H1 (cell line): ENCODE data around the gene COX10. TPM values are rescaled to one million over a fixed set of nuclear protein-coding genes. Genes with fewer than 3 reads are reported as not detected.
A peak's percentile ranks its signal among the peaks of the same experiment; 100 is the strongest.

Source experiments
- CTCF ChIA-PET: fragments of 300-600 bp; sonication (Branson Sonifier 250); formaldehyde crosslinking; loops from one replicate; lab custom pipeline; 2021; ENCODE audit not compliant: partially characterized antibody; lab: Charles Lee
- POLR2A ChIA-PET: fragments of 300-600 bp; sonication (Branson Sonifier 250); formaldehyde crosslinking; loops from one replicate; lab custom pipeline; 2021; ENCODE audit warnings: inconsistent platforms; ENCODE audit not compliant: partially characterized antibody; lab: Charles Lee
- DNase-seq, 2 experiments: peaks; one replicate each; pipeline versions ENCODE4 v3.0.0 to v3.0.0-alpha.2; 2010 to 2022; ENCODE audit warnings: low spot score in 2 of 2, low read depth in 1 of 2, mixed read lengths in 1 of 2
- FAIRE-seq: peaks from 2 replicates; lab custom pipeline; 2011; peaks lifted over from hg19 to GRCh38; lab: Jason Lieb, UNC
- H2AFZ ChIP-seq: 2 replicates; pipeline ENCODE4 v1.8.1; 2012; ENCODE audit warnings: low read length, inconsistent platforms
- H2AK5ac ChIP-seq: 2 replicates; pipeline ENCODE4 v1.6.1; 2013; ENCODE audit warnings: low read depth, low read length
- H2BK120ac ChIP-seq: replicated peaks from 2 replicates; pipeline ENCODE3; 2013; ENCODE audit warnings: low read depth, low read length, inconsistent platforms
- H2BK12ac ChIP-seq: 2 replicates; pipeline ENCODE4 v1.6.1; 2013; ENCODE audit warnings: low read depth, low read length
- H2BK15ac ChIP-seq: 2 replicates; pipeline ENCODE4 v1.6.1; 2013; ENCODE audit warnings: low read length
- H2BK20ac ChIP-seq: 2 replicates; pipeline ENCODE4 v1.6.1; 2013; ENCODE audit warnings: low read length
- H2BK5ac ChIP-seq: 2 replicates; pipeline ENCODE4 v1.6.1; 2013; ENCODE audit warnings: low read depth, low read length
- H3K14ac ChIP-seq: 2 replicates; pipeline ENCODE4 v1.6.1; 2013; ENCODE audit warnings: inconsistent platforms; ENCODE audit not compliant: insufficient read length
- H3K18ac ChIP-seq: 2 replicates; pipeline ENCODE4 v1.6.1; 2013; ENCODE audit warnings: low read length; ENCODE audit errors: extremely low read depth
- H3K23ac ChIP-seq: 2 replicates; pipeline ENCODE4 v1.6.1; 2013; ENCODE audit warnings: inconsistent platforms; ENCODE audit not compliant: insufficient read length
- H3K23me2 ChIP-seq: 2 replicates; pipeline ENCODE4 v1.6.1; 2013; ENCODE audit warnings: low read depth, low read length
- H3K27ac ChIP-seq: 2 replicates; pipeline ENCODE4 v1.6.1; 2011; ENCODE audit warnings: low read depth, low read length, inconsistent platforms
- H3K27me3 ChIP-seq, 4 experiments: replicated peaks in 1 of 4; 1 replicate in 1 of 4; 2 replicates in 3 of 4; pipeline versions ENCODE4 v1.6.1 to v1.8.1; 2011 to 2013; ENCODE audit warnings: low read length in 3 of 4, mild to moderate bottlenecking in 3 of 4, inconsistent platforms in 2 of 4, mixed read lengths in 2 of 4, moderate library complexity in 1 of 4; ENCODE audit not compliant: control insufficient read depth in 3 of 4, insufficient read depth in 3 of 4; ENCODE audit errors: extremely low read depth in 1 of 4
- H3K36me3 ChIP-seq, 4 experiments: 2 replicates each; pipeline versions ENCODE4 v1.6.1 to v1.8.1; 2011 to 2013; ENCODE audit warnings: mild to moderate bottlenecking in 4 of 4, low read length in 3 of 4, moderate library complexity in 2 of 4, control low read depth in 1 of 4, inconsistent platforms in 1 of 4; ENCODE audit not compliant: insufficient read depth in 4 of 4, control insufficient read depth in 2 of 4
- H3K4ac ChIP-seq: replicated peaks from 2 replicates; pipeline ENCODE3; 2013; ENCODE audit warnings: low read length, low read depth, mixed read lengths, inconsistent platforms; ENCODE audit not compliant: insufficient read length
- H3K4me1 ChIP-seq, 4 experiments: replicated peaks in 1 of 4; 1 replicate in 1 of 4; 2 replicates in 3 of 4; pipeline versions ENCODE4 v1.6.1 to v1.8.1; 2011 to 2013; ENCODE audit warnings: low read length in 3 of 4, inconsistent platforms in 2 of 4, mixed read lengths in 1 of 4; ENCODE audit not compliant: insufficient read depth in 4 of 4, control insufficient read depth in 3 of 4
- H3K4me2 ChIP-seq, 2 experiments: 2 replicates each; pipeline versions ENCODE4 v1.6.1 to v1.8.1; 2011 to 2013; ENCODE audit warnings: low read depth in 2 of 2, low read length in 2 of 2, control low read depth in 1 of 2, inconsistent platforms in 1 of 2, mild to moderate bottlenecking in 1 of 2; ENCODE audit not compliant: insufficient read depth in 1 of 2
- H3K4me3 ChIP-seq, 4 experiments: fragments of 200-600, 300-600 bp in 1 of 4; sonication (generic), shearing (Covaris generic), sonication (Bioruptor Twin) in 1 of 4; 2 replicates each; pipeline versions ENCODE4 v1.5.1 to v1.8.1; 2011 to 2016; ENCODE audit warnings: low read length in 4 of 4, low read depth in 3 of 4, control low read depth in 2 of 4, inconsistent platforms in 2 of 4, mild to moderate bottlenecking in 2 of 4, mixed read lengths in 1 of 4, moderate library complexity in 1 of 4; ENCODE audit not compliant: insufficient read depth in 2 of 4; ENCODE audit errors: extremely low read depth in 1 of 4
- H3K56ac ChIP-seq: replicated peaks from 2 replicates; pipeline ENCODE3; 2013; ENCODE audit warnings: low read depth, mild to moderate bottlenecking, mixed read lengths, low read length, inconsistent platforms; ENCODE audit not compliant: insufficient read length
- H3K79me1 ChIP-seq: 2 replicates; pipeline ENCODE4 v1.6.1; 2013; ENCODE audit warnings: low read depth, low read length, control low read depth
- H3K79me2 ChIP-seq, 2 experiments: 2 replicates each; pipeline versions ENCODE4 v1.6.1 to v1.8.1; 2012 to 2013; ENCODE audit warnings: low read length in 2 of 2, mild to moderate bottlenecking in 2 of 2, inconsistent platforms in 1 of 2; ENCODE audit not compliant: insufficient read depth in 2 of 2, control insufficient read depth in 1 of 2
- H3K9ac ChIP-seq, 4 experiments: replicated peaks in 1 of 4; 1 replicate in 1 of 4; 2 replicates in 3 of 4; pipeline versions ENCODE4 v1.6.1 to v1.8.1; 2011 to 2013; ENCODE audit warnings: low read depth in 3 of 4, low read length in 3 of 4, control low read depth in 2 of 4, mild to moderate bottlenecking in 2 of 4, moderate library complexity in 2 of 4, inconsistent platforms in 1 of 4; ENCODE audit errors: extremely low read depth in 1 of 4
- H3K9me3 ChIP-seq, 2 experiments: 2 replicates each; pipeline versions ENCODE4 v1.6.1 to v1.8.1; 2012 to 2013; ENCODE audit warnings: mild to moderate bottlenecking in 2 of 2, moderate library complexity in 2 of 2, control low read depth in 1 of 2, inconsistent platforms in 1 of 2, low read depth in 1 of 2, low read length in 1 of 2, mixed read lengths in 1 of 2; ENCODE audit not compliant: insufficient read depth in 2 of 2
- H4K20me1 ChIP-seq, 2 experiments: replicated peaks in 1 of 2; 2 replicates each; pipeline versions ENCODE3 to v1.8.1; 2011 to 2013; ENCODE audit warnings: inconsistent platforms in 2 of 2, low read length in 2 of 2, mild to moderate bottlenecking in 1 of 2; ENCODE audit not compliant: insufficient read depth in 2 of 2, control insufficient read depth in 1 of 2
- H4K5ac ChIP-seq: 2 replicates; pipeline ENCODE4 v1.6.1; 2013; ENCODE audit warnings: low read length, low read depth, mixed read lengths, inconsistent platforms; ENCODE audit not compliant: insufficient read length
- H4K8ac ChIP-seq: 2 replicates; pipeline ENCODE4 v1.8.0; 2013; ENCODE audit warnings: mild to moderate bottlenecking, moderate library complexity, low read length, inconsistent platforms; ENCODE audit not compliant: insufficient read depth; ENCODE audit errors: extremely low read depth
- H4K91ac ChIP-seq: replicated peaks from 2 replicates; pipeline ENCODE3; 2013; ENCODE audit warnings: low read length, mixed read lengths, inconsistent platforms; ENCODE audit not compliant: insufficient read length
- ATF3 ChIP-seq: IDR thresholded peaks from 2 replicates; pipeline ENCODE4 v1.6.1; 2011; ENCODE audit warnings: low read depth, mild to moderate bottlenecking, low read length; ENCODE audit not compliant: insufficient read depth
- BRCA1 ChIP-seq: IDR thresholded peaks from 2 replicates; pipeline ENCODE4 v1.6.1; 2012; ENCODE audit warnings: low read depth, low read length, improper control_type of control experiment
- CBX5 ChIP-seq: fragments of 300-800, 300-1000 bp; sonication (generic); IDR thresholded peaks from 2 replicates; pipeline ENCODE4 v1.7.1; 2016; ENCODE audit warnings: antibody characterized with exemption, low read length, low read depth
- CHD2 ChIP-seq: IDR thresholded peaks from 2 replicates; pipeline ENCODE4 v1.6.1; 2012; ENCODE audit warnings: low read length, improper control_type of control experiment
- EGR1 ChIP-seq: IDR thresholded peaks from 2 replicates; pipeline ENCODE4 v1.6.1; 2011; ENCODE audit warnings: low read depth, low read length, borderline replicate concordance
- EP300 ChIP-seq, 2 experiments: IDR thresholded peaks; 1 replicate in 1 of 2; 2 replicates in 1 of 2; pipeline ENCODE4 v1.6.1; 2011 to 2012; ENCODE audit warnings: low read depth in 2 of 2, low read length in 2 of 2, mild to moderate bottlenecking in 2 of 2, borderline replicate concordance in 1 of 2, inconsistent platforms in 1 of 2, moderate library complexity in 1 of 2
- GABPA ChIP-seq: IDR thresholded peaks from 2 replicates; pipeline ENCODE4 v1.6.1; 2011; ENCODE audit warnings: mild to moderate bottlenecking, low read length, moderate library complexity, borderline replicate concordance; ENCODE audit not compliant: insufficient read depth
- KDM1A ChIP-seq: fragments of 200-600, 300-600 bp; sonication (generic); IDR thresholded peaks from 2 replicates; pipeline ENCODE4 v1.7.1; 2016; ENCODE audit warnings: mild to moderate bottlenecking, low read length, borderline replicate concordance
- NRF1 ChIP-seq: IDR thresholded peaks from 2 replicates; pipeline ENCODE4 v1.6.1; 2011; ENCODE audit warnings: mild to moderate bottlenecking, low read depth, low read length, improper control_type of control experiment
- RFX5 ChIP-seq: IDR thresholded peaks from 2 replicates; pipeline ENCODE4 v1.6.1; 2011; ENCODE audit warnings: low read depth, low read length, improper control_type of control experiment, borderline replicate concordance
- SAP30 ChIP-seq: fragments of 300-600 bp; sonication (generic); IDR thresholded peaks from 2 replicates; pipeline ENCODE4 v1.7.1; 2012; ENCODE audit warnings: low read length, moderate library complexity, mild to moderate bottlenecking, inconsistent platforms; ENCODE audit not compliant: insufficient read depth, insufficient replicate concordance
- SP2 ChIP-seq: IDR thresholded peaks from 2 replicates; pipeline ENCODE4 v1.6.1; 2012; ENCODE audit warnings: mild to moderate bottlenecking, low read length, inconsistent platforms
- SRF ChIP-seq: IDR thresholded peaks from 2 replicates; pipeline ENCODE4 v1.6.1; 2011; ENCODE audit warnings: mild to moderate bottlenecking, low read depth, low read length, moderate library complexity
- YY1 ChIP-seq: IDR thresholded peaks from 2 replicates; pipeline ENCODE4 v1.6.1; 2011; ENCODE audit warnings: low read depth, mild to moderate bottlenecking, low read length
- WGBS, 2 experiments: shearing (Covaris generic) in 1 of 2; methylation state at CpG; one replicate each; pipeline versions ENCODE4 v1.1.6 to v1.1.7; 2013 to 2015; ENCODE audit warnings: low lambda C conversion rate in 2 of 2, mixed read lengths in 2 of 2, inconsistent platforms in 1 of 2, low coverage in 1 of 2, missing lambda C conversion rate in 1 of 2; ENCODE audit not compliant: insufficient replicate concordance in 2 of 2, insufficient coverage in 1 of 2, insufficient read length in 1 of 2; ENCODE audit errors: extremely low coverage in 1 of 2, missing lambda C conversion rate in 1 of 2; 5-methylcytosine and 5-hydroxymethylcytosine counted together
- polyA plus RNA-seq, 7 experiments: library from polyadenylated mRNA; depleted of rRNA in 3 of 7; stranded (reverse) in 5 of 7; unstranded in 2 of 7; fragments of >200 nt in 5 of 7; fragments of 200-250 nt in 2 of 7; gene quantifications; 1 replicate in 5 of 7; 2 replicates in 1 of 7; 4 replicates in 1 of 7; pipeline versions ENCODE4 v1.2.1 to v1.2.3, GENCODE V29; 2011 to 2013; ENCODE audit warnings: missing spikeins in 2 of 7, mixed read lengths in 2 of 7
- total RNA-seq: library from RNA; stranded (reverse); fragmentation: NEBNext Ultra II Directional; extraction: Animal tissue kit (Norgen Biotek cat#: 25700); gene quantifications from 2 replicates; pipeline ENCODE4 v1.2.1, GENCODE V29; 2021

COX10 gene
- total and polyA plus RNA-seq, 2 of the 8 experiments (the other 6 are each of a cell fraction or from before 2014, with no cell fraction given), result 18.0 to 23.0 TPM

DNA sequence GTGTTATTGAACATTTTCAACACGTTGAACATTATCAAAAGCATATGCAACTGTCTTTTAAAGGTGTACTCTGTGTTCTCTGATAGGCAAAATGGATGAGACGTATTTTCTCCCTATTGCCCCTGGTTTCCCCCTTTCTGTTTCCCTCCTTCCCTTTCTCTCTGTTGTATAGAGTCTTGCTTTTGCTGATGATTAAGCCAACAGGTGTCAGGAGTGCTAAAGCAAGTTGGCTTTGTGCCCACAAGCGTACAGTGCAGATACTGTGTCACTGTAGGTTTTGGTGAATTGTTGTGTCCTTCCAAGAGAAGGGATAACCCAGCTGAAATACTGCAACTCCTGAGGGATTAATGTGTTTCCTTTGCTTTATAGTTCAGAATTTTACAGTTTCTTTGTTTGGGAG, 74.4 kb downstream of the COX10 start:
- Histone ChIP-seq H3K27me3 (no peaks in the 10 kb centered on the region), H3K4ac (no peak overlapping the region), H3K4me3 (peak overlapping the region in 1 of 4 experiments; percentile 16; a peak in 1 of 8 replicates), H3K23ac (no peak overlapping the region), H3K14ac (no peak overlapping the region), H3K27ac (no peak overlapping the region), H2BK15ac (no peak overlapping the region), H2BK120ac (no peak overlapping the region), H3K4me2 (peak overlapping the region; percentile 20 to 21; a peak in 2 of 4 replicates), H2BK12ac (peak overlapping the region; percentile 51), H2AFZ (no peak overlapping the region), H2BK5ac (no peak overlapping the region), H3K36me3 (no peaks in the 10 kb centered on the region), H4K20me1 (no peaks in the 10 kb centered on the region), H3K79me1 (no peaks in the 10 kb centered on the region; the same call in 1 of the 2 replicates), H2AK5ac (peak overlapping the region; percentile 89; the same call in 1 of the 2 replicates), H4K8ac (no peak overlapping the region), H3K9me3 (no peaks in the 10 kb centered on the region), H2BK20ac (peak overlapping the region; percentile 27; the same call in 1 of the 2 replicates), H3K18ac (no peak overlapping the region), H3K23me2 (no peaks in the 10 kb centered on the region), H4K5ac (no peak overlapping the region), H3K4me1 (peaks cover 0 to 11% (median 5%) of the 10 kb centered on the region in 4 experiments; a peak in 6 of 7 replicates), H3K9ac (no peak overlapping the region), H4K91ac (peak overlapping the region; percentile 63), H3K56ac (no peak overlapping the region), H3K79me2 (peaks cover 0 to 19% of the 10 kb centered on the region in 2 experiments; a peak in 3 of 4 replicates)
- 48% methylated on average over 3 of the region's 3 CpGs; no CpG with 5 or more reads in 1 of the 2 experiments for WGBS, 2 experiments
- FAIRE-seq (peak; percentile 32), DNase-seq (no peak)
- CTCF ChIA-PET, result interaction anchor here (1.0 kb wide), 1 partner anchor 550 kb away, joined by 4 read pairs; no protein-coding TSS in a partner anchor
- POLR2A ChIA-PET, result no interaction called here
- TF ChIP-seq CHD2 (no peak), EGR1 (no peak), SP2 (no peak), CBX5 (no peak), EP300 (IDR thresholded peaks at IDR 0.05; ENCODE audit: borderline replicate concordance in 1 of 2, low read depth in 2 of 2, low read length in 2 of 2) (no peak), NRF1 (no peak), YY1 (no peak), SAP30 (no peak), KDM1A (no peak), RFX5 (no peak), BRCA1 (no peak), GABPA (no peak), ATF3 (no peak), SRF (no peak)
